Activated naive CD4-positive, alpha-beta T cell treated with anti-CD3 and anti-CD28 coated beads, Interleukin-2, amount 50 U/mL, for 24 hours (primary cell): ENCODE results near the gene FECH.
"Not testable (repeated sequence)": the region's sequence is repeated elsewhere in the genome, so short reads cannot be mapped to it uniquely, and the experiment has no call there.

ENCODE experiments used
- H3K27ac Mint-ChIP-seq: one replicate; pipeline ENCODE4 v1.8.0; 2021; ENCODE audit warnings: mild to moderate bottlenecking, mixed read lengths
- H3K27me3 Mint-ChIP-seq: one replicate; pipeline ENCODE4 v1.8.0; 2021; ENCODE audit warnings: mixed read lengths
- H3K36me3 Mint-ChIP-seq: one replicate; pipeline ENCODE4 v1.8.0; 2021; ENCODE audit warnings: mixed read lengths
- H3K4me1 Mint-ChIP-seq: one replicate; pipeline ENCODE4 v1.8.0; 2021; ENCODE audit warnings: mixed read lengths
- H3K4me3 Mint-ChIP-seq: one replicate; pipeline ENCODE4 v1.8.0; 2021; ENCODE audit warnings: mild to moderate bottlenecking, mixed read lengths
- H3K9me3 Mint-ChIP-seq: one replicate; pipeline ENCODE4 v1.8.0; 2021; ENCODE audit warnings: mixed read lengths

FECH gene

GRCh38 chr18:57586251-57587049 is at the start of gene FECH:
Gene FECH, minus strand, starts transcription at chr18:57586702. Its CDS starts 82 bp downstream, at chr18:57586620.
- Mint-ChIP-seq H3K4me1 (peaks cover 29% of the 10 kb centered on the region), H3K27ac (peak within 1 kb of the TSS; percentile 96), H3K9me3 (no peaks in the 10 kb centered on the region), H3K4me3 (peak within 1 kb of the TSS; percentile 87), H3K36me3 (peaks cover 1% of the 10 kb centered on the region), H3K27me3 (no peaks in the 10 kb centered on the region)

- Mint-ChIP-seq H3K36me3 (peaks cover 4% of the 10 kb centered on the region), H3K4me1 (peaks cover 24% of the 10 kb centered on the region), H3K4me3 (no peak overlapping the region), H3K27ac (peak overlapping the region; percentile 3), H3K9me3 (no peaks in the 10 kb centered on the region), H3K27me3 (no peaks in the 10 kb centered on the region)
Measured at GRCh38 chr18:57635003-57635822, 48.7 kb upstream of the FECH start.

- no peaks in the 10 kb centered on the region for H3K9me3 Mint-ChIP-seq
- peaks cover 22% of the 10 kb centered on the region for H3K4me1 Mint-ChIP-seq
- H3K36me3 Mint-ChIP-seq: peaks cover 2% of the 10 kb centered on the region
Measured at GRCh38 chr18:57631697-57632096, 45.2 kb upstream of the FECH start.

GRCh38 chr18:57630754-57631595 is 44.5 kb upstream of the FECH start:
- Mint-ChIP-seq H3K4me3 (peak overlapping the region; percentile 98), H3K36me3 (peaks cover 2% of the 10 kb centered on the region), H3K9me3 (no peaks in the 10 kb centered on the region)

More at GRCh38 chr18:57631697-57632096, 45.2 kb upstream of the FECH start:
- peak overlapping the region; percentile 73 for H3K27ac Mint-ChIP-seq
- no peaks in the 10 kb centered on the region for H3K27me3 Mint-ChIP-seq
- H3K4me3 Mint-ChIP-seq: peak overlapping the region; percentile 57

GRCh38 chr18:57630002-57630753 is 43.7 kb upstream of the FECH start:
- peaks cover 19% of the 10 kb centered on the region for H3K4me1 Mint-ChIP-seq
- peak overlapping the region; percentile 98 for H3K4me3 Mint-ChIP-seq
- H3K9me3 Mint-ChIP-seq: no peaks in the 10 kb centered on the region
- peak overlapping the region; percentile 98 for H3K27ac Mint-ChIP-seq
- H3K27me3 Mint-ChIP-seq: no peaks in the 10 kb centered on the region
- peaks cover 2% of the 10 kb centered on the region for H3K36me3 Mint-ChIP-seq

More at GRCh38 chr18:57630754-57631595, 44.5 kb upstream of the FECH start:
- Mint-ChIP-seq H3K4me1 (peaks cover 22% of the 10 kb centered on the region), H3K27me3 (no peaks in the 10 kb centered on the region), H3K27ac (peak overlapping the region; percentile 98)

- H3K27me3 Mint-ChIP-seq: no peaks in the 10 kb centered on the region
- peak overlapping the region; percentile 98 for H3K27ac Mint-ChIP-seq
- H3K9me3 Mint-ChIP-seq: no peaks in the 10 kb centered on the region
- H3K36me3 Mint-ChIP-seq: peaks cover 2% of the 10 kb centered on the region
- peak overlapping the region; percentile 98 for H3K4me3 Mint-ChIP-seq
- peaks cover 18% of the 10 kb centered on the region for H3K4me1 Mint-ChIP-seq
Measured at GRCh38 chr18:57629422-57629821, 42.9 kb upstream of the FECH start.

GRCh38 chr18:57627488-57627887 is 41.0 kb upstream of the FECH start:
- Mint-ChIP-seq H3K27ac (peak overlapping the region; percentile 46), H3K4me1 (peaks cover 18% of the 10 kb centered on the region), H3K4me3 (no peak overlapping the region), H3K36me3 (peaks cover 2% of the 10 kb centered on the region), H3K9me3 (no peaks in the 10 kb centered on the region), H3K27me3 (no peaks in the 10 kb centered on the region)

- Mint-ChIP-seq H3K4me1 (peaks cover 11% of the 10 kb centered on the region), H3K27ac (no peak overlapping the region), H3K4me3 (no peak overlapping the region), H3K9me3 (no peaks in the 10 kb centered on the region), H3K36me3 (peaks cover 5% of the 10 kb centered on the region), H3K27me3 (no peaks in the 10 kb centered on the region)
Measured at GRCh38 chr18:57624988-57625387, 38.5 kb upstream of the FECH start.

- Mint-ChIP-seq H3K27me3 (no peaks in the 10 kb centered on the region), H3K4me3 (peak overlapping the region; percentile 97), H3K27ac (peak overlapping the region; percentile 99), H3K4me1 (peaks cover 27% of the 10 kb centered on the region), H3K36me3 (peaks cover 14% of the 10 kb centered on the region), H3K9me3 (no peaks in the 10 kb centered on the region)
Measured at GRCh38 chr18:57621246-57621604, 34.7 kb upstream of the FECH start.

GRCh38 chr18:57619876-57620275 is 33.4 kb upstream of the FECH start:
- Mint-ChIP-seq H3K4me3 (peak overlapping the region; percentile 97), H3K4me1 (peaks cover 32% of the 10 kb centered on the region), H3K9me3 (no peaks in the 10 kb centered on the region), H3K36me3 (peaks cover 17% of the 10 kb centered on the region), H3K27ac (peak overlapping the region; percentile 59), H3K27me3 (no peaks in the 10 kb centered on the region)

- Mint-ChIP-seq H3K27ac (no peak overlapping the region), H3K27me3 (no peaks in the 10 kb centered on the region), H3K4me3 (no peak overlapping the region), H3K36me3 (peaks cover 19% of the 10 kb centered on the region), H3K4me1 (peaks cover 34% of the 10 kb centered on the region), H3K9me3 (no peaks in the 10 kb centered on the region)
Measured at GRCh38 chr18:57618910-57619309, 32.4 kb upstream of the FECH start.

GRCh38 chr18:57603871-57604270 is 17.4 kb upstream of the FECH start:
- Mint-ChIP-seq H3K27ac (no peak overlapping the region), H3K36me3 (peaks cover 12% of the 10 kb centered on the region), H3K9me3 (no peaks in the 10 kb centered on the region), H3K4me1 (peaks cover 3% of the 10 kb centered on the region), H3K27me3 (no peaks in the 10 kb centered on the region), H3K4me3 (no peak overlapping the region)

GRCh38 chr18:57595347-57595746 is 8.8 kb upstream of the FECH start:
- H3K4me3 Mint-ChIP-seq: no peak overlapping the region
- H3K27me3 Mint-ChIP-seq: no peaks in the 10 kb centered on the region
- H3K27ac Mint-ChIP-seq: no peak overlapping the region

GRCh38 chr18:57592716-57593115 is 6.2 kb upstream of the FECH start:
- not testable (repeated sequence) for H3K36me3 Mint-ChIP-seq, H3K4me3 Mint-ChIP-seq, H3K9me3 Mint-ChIP-seq, H3K27me3 Mint-ChIP-seq
- peak overlapping the region; percentile 4 for H3K27ac Mint-ChIP-seq
- peaks cover 15% of the 10 kb centered on the region for H3K4me1 Mint-ChIP-seq

More at GRCh38 chr18:57595347-57595746, 8.8 kb upstream of the FECH start:
- peaks cover 15% of the 10 kb centered on the region for H3K4me1 Mint-ChIP-seq
- peaks cover 5% of the 10 kb centered on the region for H3K36me3 Mint-ChIP-seq
- H3K9me3 Mint-ChIP-seq: no peaks in the 10 kb centered on the region

GRCh38 chr18:57589161-57589560 is 2.7 kb upstream of the FECH start:
- Mint-ChIP-seq H3K27ac (no peak overlapping the region), H3K4me3 (no peak overlapping the region), H3K36me3 (no peaks in the 10 kb centered on the region), H3K9me3 (no peaks in the 10 kb centered on the region), H3K27me3 (no peaks in the 10 kb centered on the region), H3K4me1 (peaks cover 39% of the 10 kb centered on the region)
